ENCODE data around the gene OGFOD3. TPM values are rescaled to one million over a fixed set of nuclear protein-coding genes. Genes with fewer than 3 reads are reported as not detected.

OGFOD3 gene
- total RNA-seq, 1 experiment from 2014 or later: 26.6 TPM

- BruUV-seq (replicated peaks): no TSS peak
- TF ChIP-seq CTCF (conservative IDR thresholded peaks at IDR 0.05): no peak
- TF ChIP-seq EZH2 (IDR thresholded peaks at IDR 0.05; ENCODE audit: low read depth): no peak
- Histone ChIP-seq H4K20me1 (ENCODE audit: insufficient read depth) (no peaks in the 10 kb centered on the region), H3K27ac (no peak overlapping the region), H3K79me2 (ENCODE audit: low read depth) (no peaks in the 10 kb centered on the region), H3K9me3 (ENCODE audit: insufficient read depth, low read depth) (no peaks in the 10 kb centered on the region), H3F3A (ENCODE audit: insufficient read depth, low read depth) (peaks cover 23% of the 10 kb centered on the region), H3K4me2 (peak overlapping the region; percentile 85), H2AFZ (peak overlapping the region; percentile 82), H3K36me3 (ENCODE audit: low read depth) (no peaks in the 10 kb centered on the region), H3K27me3 (ENCODE audit: insufficient read depth, low read depth) (no peaks in the 10 kb centered on the region), H3K4me1 (replicated peaks; ENCODE audit: insufficient read depth) (peaks cover 25% of the 10 kb centered on the region), H3K4me3 (peak overlapping the region; percentile 71), H3K9me2 (ENCODE audit: insufficient read depth) (no peaks in the 10 kb centered on the region)
- DNase-seq: peak in 1 of 2 experiments; percentile 22
- ChIA-PET POLR2A (ENCODE audit: unreplicated experiment) (interaction anchor here (0.6 kb wide), 1 partner anchor 111 kb away, joined by 5 read pairs; no protein-coding TSS in a partner anchor), CTCF (no interaction called here)
- intact Hi-C loops (cut with micrococcal nuclease; ENCODE audit: unreplicated experiment): loop anchor here (2.0 kb wide), 1 partner anchor 36 kb away; no protein-coding TSS in a partner anchor
Measured at GRCh38 chr17:82458885-82459424, 40.6 kb upstream of the OGFOD3 start.

- BruUV-seq (replicated peaks): no TSS peak
- Histone ChIP-seq H3K9me3 (ENCODE audit: insufficient read depth, low read depth) (no peaks in the 10 kb centered on the region), H3K27ac (peak within 1 kb of the TSS; percentile 95), H3K9me2 (ENCODE audit: insufficient read depth) (no peaks in the 10 kb centered on the region), H2AFZ (peak within 1 kb of the TSS; percentile 82), H3K27me3 (ENCODE audit: insufficient read depth, low read depth) (no peaks in the 10 kb centered on the region), H3K36me3 (ENCODE audit: low read depth) (no peaks in the 10 kb centered on the region), H3K4me1 (replicated peaks; ENCODE audit: insufficient read depth) (peaks cover 25% of the 10 kb centered on the region), H3F3A (ENCODE audit: insufficient read depth, low read depth) (peaks cover 23% of the 10 kb centered on the region), H4K20me1 (ENCODE audit: insufficient read depth) (no peaks in the 10 kb centered on the region), H3K79me2 (ENCODE audit: low read depth) (no peaks in the 10 kb centered on the region), H3K4me2 (peak within 1 kb of the TSS; percentile 92), H3K4me3 (peak within 1 kb of the TSS; percentile 71)
- TF ChIP-seq EZH2 (IDR thresholded peaks at IDR 0.05; ENCODE audit: low read depth) (no peak), CTCF (conservative IDR thresholded peaks at IDR 0.05) (no peak)
- DNase-seq: peak; percentile 90 to 95
- ChIA-PET CTCF (no interaction called here), POLR2A (ENCODE audit: unreplicated experiment) (no interaction called here)
- intact Hi-C loops (cut with micrococcal nuclease; ENCODE audit: unreplicated experiment): loop anchor here (2.0 kb wide), 1 partner anchor 36 kb away; no protein-coding TSS in a partner anchor
Measured at GRCh38 chr17:82458179-82458884, 39.9 kb upstream of the OGFOD3 start, which contains the start of gene NARF. NARF (plus strand) TSS chr17:82458741; CDS start chr17:82458804, 63 bp downstream.

GRCh38 chr17:82457929-82458178 lies 39.5 kb upstream of the OGFOD3 start:
- Histone ChIP-seq H3F3A (ENCODE audit: insufficient read depth, low read depth) (peaks cover 22% of the 10 kb centered on the region), H3K9me3 (ENCODE audit: insufficient read depth, low read depth) (no peaks in the 10 kb centered on the region), H3K4me1 (replicated peaks; ENCODE audit: insufficient read depth) (peaks cover 25% of the 10 kb centered on the region), H3K9me2 (ENCODE audit: insufficient read depth) (no peaks in the 10 kb centered on the region), H3K27me3 (ENCODE audit: insufficient read depth, low read depth) (no peaks in the 10 kb centered on the region), H3K79me2 (ENCODE audit: low read depth) (no peaks in the 10 kb centered on the region), H3K4me2 (peak overlapping the region; percentile 92), H3K4me3 (peak overlapping the region; percentile 71), H2AFZ (peak overlapping the region; percentile 75), H3K27ac (peak overlapping the region; percentile 95), H4K20me1 (ENCODE audit: insufficient read depth) (no peaks in the 10 kb centered on the region), H3K36me3 (ENCODE audit: low read depth) (no peaks in the 10 kb centered on the region)
- intact Hi-C loops (cut with micrococcal nuclease; ENCODE audit: unreplicated experiment): loop anchor here (2.0 kb wide), 1 partner anchor 37 kb away; no protein-coding TSS in a partner anchor
- peak in 1 of 2 experiments; percentile 74 for DNase-seq
- POLR2A ChIA-PET (ENCODE audit: unreplicated experiment): no interaction called here
- no peak for TF ChIP-seq EZH2 (IDR thresholded peaks at IDR 0.05; ENCODE audit: low read depth)
- TF ChIP-seq CTCF (conservative IDR thresholded peaks at IDR 0.05): no peak
- CTCF ChIA-PET: no interaction called here
- BruUV-seq (replicated peaks): TSS peak; percentile 92

Measured in PC-9 (cell line).